GM18858 (cell line): ENCODE measurements around the gene CFAP410.

Experiments used
- ATAC-seq: cut with Tn5 transposase; IDR thresholded peaks from one replicate; pipeline ENCODE4 v1.9.1; 2021; ENCODE audit not compliant: unreplicated experiment

The CFAP410 gene

DNA sequence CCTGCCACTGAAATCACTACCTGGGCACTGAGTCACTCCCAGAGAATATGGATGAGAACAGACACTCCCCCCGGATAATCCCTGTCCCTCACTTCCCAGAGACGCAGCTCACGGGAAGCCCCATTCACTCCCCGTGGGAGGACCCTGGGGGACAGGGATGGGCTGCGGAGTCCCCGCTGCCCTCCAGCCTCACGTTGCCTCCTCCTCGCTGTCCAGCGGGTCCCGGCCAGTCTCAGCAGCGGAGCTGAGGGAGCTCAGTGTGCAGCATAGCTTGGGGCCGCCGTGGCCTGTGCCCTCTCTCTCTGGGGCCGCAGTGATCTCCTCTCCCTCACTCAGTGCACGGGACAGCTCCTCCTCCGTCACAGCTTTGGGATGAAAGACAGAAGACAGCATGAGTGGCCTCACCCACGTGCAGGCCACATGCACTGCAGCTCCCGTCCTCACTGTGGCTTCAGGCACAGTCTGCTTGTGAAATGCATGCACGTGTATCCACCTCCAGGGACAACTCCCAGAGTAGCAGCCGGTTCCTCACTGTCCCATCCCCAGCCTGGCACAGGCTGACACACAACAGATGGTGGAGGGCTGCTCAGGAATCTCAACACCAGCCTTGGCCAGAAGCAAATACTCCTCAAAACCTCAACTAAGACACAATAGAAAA lies 7.4 kb downstream of the CFAP410 start:
- no peak for ATAC-seq

DNA sequence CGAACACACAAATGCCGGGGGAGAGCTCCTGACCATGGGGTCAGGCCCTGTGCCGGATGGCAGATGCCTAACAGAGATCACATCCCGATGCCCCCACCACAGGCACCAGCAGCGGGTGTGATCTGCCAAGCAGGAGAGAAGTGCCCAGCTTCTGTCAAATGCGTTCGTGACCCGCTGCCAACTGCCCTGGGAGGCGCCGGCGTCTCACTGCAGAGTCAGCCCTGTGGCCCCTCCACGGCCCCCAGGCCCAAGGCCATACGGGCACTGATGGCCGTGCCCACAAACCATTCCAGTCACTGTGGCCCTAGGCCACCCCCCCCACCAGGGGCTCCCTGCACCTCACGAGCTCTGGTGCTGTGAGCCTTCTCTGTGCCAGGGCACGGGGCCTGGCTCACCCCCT lies 8.0 kb downstream of the CFAP410 start:
- ATAC-seq: no peak

DNA sequence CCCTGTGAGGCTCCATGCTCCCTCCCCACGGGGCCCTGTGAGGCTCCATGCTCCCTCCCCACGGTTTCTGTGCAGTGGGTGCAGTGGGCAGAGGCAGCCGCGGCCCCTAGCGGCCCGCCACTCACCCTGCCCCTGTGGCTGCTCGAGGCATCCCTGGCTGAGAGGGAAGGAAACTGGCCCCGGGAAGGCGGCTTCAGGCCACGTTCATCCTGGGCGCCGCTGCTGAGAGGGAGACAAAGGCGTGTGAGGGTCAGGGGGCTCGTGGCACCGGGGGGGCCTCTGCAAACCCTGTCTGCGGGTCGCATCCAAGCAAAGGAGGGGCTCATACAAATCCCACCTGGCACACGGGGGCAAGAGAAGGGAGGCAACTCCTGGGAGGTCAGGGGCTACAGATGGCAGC lies 8.5 kb downstream of the CFAP410 start:
- ATAC-seq: no peak

DNA sequence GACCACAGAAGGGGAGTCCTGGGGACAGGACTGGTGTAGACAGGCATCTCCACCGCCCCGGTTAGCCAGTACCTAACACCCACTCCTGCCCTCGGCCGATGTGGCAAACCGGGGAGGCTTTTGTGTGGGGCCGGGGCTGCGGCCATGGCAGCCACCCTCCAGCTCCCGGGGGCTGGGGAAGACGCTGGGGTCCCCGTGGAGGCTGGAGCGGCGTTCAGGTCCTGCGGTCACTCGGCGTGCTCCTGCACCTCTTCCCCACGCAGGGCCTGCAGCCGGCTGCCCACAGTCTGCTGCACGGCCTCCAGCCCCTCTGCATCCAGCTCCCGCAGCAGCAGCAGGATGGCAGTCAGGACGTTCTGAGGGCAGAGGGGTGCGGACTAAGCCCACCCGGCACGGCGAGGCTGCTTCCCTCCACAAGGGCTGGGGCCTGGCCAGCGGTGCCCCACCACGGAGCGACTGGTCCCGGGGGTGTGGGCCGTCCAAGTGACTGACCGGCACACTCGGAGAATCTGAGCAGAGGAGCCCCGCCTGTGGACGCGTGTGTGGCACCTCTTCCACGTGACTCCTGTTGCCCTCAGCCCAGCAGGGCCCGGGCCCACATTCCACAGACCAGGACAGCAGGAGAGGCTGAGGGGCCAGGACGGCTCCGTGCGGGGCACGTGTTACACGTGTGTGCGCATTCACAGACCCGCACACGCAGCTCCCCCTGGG lies 9.1 kb downstream of the CFAP410 start:
- no peak for ATAC-seq

DNA sequence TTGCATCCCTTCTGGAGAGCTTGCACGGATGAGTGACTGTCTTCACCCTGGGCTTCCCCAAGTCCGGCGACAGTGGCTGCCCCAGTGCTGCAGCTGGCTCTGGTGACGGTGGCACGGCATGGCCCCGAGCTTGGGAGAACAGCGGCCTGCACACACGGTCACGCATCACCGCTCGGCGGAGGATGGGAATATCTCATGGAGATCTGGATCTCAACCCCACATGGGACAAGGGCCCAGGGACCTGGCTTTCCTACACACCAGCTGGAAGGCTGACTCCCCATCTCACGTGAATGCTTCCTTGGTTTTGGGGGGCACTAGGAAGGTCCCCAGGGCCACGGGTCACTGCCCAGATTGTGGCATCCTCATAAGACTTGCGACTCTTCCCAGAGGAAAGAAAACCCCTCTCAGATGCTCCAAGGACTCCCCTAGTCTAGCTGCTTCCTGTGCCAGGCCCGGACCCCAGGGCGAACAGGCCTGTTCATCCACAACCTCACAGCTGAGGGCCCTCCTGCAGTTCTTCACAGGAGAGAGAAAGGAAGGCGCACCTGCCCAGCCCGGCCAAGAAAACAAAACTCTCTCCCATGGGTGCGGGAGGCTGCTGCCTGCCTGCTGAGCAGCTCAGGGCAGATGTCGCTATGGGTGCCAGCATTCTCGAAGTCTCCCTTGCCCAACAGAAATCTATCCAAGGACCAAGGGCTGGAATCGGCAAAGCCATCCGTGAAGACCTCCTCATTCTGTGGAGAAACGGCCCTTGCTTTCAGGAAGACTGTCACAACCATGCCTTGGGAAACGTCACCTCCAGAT lies 9.9 kb downstream of the CFAP410 start:
- ATAC-seq: no peak

DNA sequence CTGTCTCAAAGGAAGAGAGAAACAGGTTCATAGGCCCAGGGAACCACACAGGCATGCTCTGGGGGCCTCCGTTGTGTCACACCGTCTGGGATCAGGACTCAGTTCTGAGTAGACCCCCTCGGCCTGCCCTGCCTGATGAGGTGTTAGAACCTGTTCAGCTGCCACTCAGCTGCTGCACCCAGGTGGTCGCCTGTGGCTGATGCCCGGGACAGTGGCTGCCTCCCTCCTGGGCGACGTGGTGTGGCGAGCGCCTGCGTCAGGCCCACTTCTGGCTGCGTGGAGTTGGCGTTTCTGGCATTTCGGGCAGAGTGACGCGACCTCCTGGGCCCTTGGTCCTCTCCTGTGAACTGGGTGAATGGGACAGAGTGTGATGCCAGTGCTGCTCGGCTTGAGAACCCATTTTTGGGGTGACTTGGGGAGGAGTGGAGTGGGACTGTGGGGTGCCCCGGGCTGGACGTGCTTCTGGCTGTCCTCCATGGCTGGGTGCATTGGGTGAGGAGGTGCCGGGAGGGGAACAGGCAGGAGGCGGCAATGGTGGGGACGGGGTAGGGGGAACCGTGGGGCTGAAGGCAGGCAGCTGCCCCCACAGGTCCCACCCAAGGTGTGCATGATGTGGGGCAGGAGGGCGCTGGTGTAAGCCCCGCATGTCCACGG lies 10.8 kb downstream of the CFAP410 start:
- ATAC-seq: no peak

DNA sequence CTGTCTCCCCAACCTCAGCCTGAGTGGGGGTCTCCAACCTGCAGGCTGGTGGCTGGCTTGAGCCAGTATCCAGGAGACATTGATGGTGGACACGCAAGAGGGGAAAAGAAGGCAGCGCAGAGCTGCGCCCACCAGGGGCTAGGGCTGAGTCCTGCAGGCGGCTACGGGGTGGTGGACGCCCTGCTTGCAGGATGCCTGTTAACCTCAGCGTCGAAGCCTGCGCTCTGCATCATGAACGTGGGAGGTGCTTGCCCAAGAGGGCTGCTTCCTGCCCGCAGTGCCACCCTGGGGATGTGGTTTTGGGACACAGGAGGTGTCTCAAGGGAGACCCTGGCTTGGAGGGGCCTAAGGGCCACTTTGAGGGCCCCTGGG lies 11.6 kb downstream of the CFAP410 start:
- no peak for ATAC-seq

DNA sequence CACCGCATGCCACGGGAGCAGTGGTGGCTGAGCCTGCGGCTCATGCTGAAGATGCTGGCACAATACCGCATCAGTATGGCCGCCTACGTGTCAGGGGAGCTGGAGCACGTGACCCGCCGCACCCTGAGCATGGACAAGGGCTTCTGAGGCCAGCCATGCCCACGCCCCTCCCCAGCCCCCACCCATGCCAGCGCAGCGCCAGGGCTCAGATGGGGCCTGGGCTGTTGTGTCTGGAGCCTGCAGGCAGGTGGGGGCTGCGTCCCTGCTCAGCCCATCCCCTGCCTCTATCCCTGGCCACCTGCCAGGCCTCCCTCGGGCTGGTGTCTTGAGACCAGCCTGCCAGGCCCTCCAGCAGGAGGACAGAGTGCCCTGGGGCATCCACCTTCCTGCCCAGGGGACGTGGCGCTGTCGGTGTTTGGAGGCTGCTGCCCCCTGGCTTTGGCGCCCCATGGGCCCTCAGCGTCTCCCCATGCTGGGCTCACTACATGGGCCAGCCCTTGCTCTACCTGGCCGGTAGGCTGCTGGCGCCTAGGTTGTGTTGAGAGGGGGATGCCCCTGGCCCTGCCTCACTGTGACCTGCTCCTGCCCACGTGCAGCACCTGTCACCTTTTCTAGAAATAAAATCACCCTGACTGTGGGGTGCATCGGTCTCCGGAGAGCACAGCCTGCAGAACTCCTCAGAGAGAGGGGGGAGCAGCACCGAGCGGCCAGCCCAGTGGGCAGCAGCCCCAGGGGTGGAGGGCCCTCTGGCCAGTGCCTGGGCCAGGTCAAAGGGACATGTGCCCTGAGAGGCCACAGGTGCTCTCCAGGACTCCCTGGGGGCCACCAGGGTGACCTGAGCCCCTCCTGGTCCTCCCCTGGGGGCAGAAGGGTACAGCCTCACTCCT lies 12.2 kb downstream of the CFAP410 start:
- ATAC-seq: no peak

DNA sequence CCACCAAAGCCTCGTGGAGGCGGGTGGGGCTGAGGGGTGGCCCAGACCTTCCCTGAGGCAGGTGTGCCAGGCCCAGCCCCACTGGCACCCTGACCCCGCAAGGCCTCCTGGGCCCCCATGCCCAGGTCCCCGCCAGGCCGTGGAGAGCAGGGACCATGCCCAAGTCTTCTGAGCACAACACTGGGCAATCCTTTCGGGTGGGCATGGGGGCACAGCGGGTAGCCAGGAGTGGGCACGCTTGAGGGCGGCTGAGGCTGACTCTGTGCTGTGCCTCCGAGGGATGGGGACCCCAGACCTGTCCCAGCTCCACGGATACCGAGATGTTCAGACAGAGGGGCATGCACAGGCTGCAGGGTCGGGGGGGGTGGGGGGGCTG lies 12.9 kb downstream of the CFAP410 start:
- ATAC-seq: no peak

DNA sequence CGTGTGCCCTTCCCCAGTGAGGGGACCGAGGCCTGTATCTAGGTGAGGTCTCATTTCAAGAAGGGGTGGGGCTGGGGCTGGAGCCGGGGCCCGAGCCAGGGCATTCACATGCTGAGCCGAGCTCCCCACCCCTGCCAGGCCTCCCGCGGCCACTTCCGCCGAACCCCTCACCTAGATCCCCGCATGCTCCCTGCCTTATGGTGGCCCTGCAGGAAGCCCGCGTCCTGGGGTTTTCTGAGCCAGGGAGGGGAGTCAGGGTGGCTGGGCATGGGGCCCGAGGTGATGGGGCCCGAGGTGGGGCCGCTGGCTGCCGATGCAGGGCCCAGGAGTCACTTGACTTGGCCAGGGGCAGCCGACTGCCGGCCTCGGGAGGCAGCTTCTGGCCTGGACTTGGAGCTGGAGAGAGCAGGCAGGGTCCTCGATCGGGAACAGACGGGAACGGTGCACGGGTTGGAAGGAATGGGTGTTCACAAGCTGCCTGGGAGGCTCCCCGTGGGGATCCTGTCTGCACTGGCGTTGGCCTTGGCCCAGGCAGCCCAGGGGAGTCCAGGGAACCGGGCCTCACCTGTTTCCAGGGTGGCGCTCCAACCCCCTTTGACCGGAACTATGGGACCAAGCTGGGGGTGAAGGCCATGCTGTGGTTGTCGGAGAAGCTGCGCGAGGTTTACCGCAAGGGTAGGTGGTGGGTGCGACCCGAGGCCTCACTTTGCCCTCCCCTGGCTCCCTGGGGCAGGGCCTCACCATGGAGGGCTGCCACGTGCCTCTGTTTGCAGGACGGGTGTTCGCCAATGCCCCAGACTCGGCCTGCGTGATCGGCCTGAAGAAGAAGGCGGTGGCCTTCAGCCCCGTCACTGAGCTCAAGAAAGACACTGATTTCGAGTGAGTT lies 13.6 kb downstream of the CFAP410 start:
- no peak for ATAC-seq

DNA sequence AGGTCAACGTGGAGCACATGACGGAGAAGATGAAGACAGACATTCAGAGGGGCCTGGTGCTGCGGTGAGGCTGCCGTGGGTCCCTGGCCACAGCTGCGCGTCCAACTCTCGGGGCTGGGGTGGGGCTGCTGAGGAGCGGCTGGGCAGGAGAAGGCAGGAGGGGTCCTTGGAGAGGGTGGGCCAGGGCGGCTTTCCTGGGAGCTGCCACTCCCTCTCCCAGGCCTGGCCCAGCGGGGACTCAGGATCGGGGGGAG lies 14.4 kb downstream of the CFAP410 start:
- no peak for ATAC-seq

DNA sequence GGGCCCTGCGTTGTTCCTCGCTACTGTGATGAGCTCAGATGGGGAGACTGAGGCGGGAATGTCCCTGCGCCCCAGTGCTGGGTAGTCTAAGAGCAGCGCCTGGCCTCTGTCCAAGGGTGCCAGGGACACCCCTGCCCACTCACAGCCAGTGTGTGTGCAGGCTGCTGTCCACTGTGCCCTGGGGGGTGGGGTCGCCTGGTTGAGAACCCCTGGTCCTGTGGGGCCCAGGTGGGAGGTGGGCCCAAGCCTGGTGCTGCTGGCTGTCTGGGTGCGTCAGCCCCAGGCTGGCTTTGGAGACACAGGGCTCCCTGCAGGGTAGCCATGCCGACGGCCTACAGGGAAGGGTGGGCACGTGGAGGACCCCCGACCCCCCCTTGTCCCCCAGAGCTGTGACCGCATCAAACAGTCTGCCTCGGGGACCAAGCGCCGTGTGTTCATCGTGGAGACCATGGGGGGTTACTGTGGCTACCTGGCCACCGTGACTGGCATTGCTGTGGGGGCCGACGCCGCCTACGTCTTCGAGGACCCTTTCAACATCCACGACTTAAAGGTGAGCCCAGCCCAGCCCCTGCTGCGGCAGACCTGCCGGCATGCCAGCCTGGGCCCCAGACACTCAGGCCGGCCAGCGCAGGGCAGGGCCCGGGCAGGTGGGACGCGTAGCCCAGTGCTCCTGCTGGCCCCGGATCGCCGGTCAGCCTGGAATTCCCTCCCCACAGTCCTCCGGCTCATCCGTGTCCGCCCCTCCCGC lies 14.9 kb downstream of the CFAP410 start:
- no peak for ATAC-seq

DNA sequence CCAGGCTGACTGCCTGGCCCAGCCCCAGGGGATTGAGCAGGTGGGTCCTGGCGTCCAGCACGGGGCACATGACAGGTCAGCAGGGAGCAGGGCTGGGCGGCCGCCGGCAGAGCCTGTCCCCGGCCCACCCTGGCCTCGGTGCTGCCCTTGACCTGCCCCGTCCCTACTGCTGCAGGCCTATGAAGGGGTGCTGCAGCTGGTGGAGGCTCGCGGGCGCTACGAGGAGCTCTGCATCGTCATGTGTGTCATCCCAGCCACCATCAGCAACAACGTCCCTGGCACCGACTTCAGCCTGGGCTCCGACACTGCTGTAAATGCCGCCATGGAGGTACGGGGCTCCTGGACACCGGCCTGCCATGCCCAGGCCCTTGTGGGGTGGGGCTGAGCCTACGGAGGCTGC lies 15.6 kb downstream of the CFAP410 start:
- ATAC-seq: no peak

DNA sequence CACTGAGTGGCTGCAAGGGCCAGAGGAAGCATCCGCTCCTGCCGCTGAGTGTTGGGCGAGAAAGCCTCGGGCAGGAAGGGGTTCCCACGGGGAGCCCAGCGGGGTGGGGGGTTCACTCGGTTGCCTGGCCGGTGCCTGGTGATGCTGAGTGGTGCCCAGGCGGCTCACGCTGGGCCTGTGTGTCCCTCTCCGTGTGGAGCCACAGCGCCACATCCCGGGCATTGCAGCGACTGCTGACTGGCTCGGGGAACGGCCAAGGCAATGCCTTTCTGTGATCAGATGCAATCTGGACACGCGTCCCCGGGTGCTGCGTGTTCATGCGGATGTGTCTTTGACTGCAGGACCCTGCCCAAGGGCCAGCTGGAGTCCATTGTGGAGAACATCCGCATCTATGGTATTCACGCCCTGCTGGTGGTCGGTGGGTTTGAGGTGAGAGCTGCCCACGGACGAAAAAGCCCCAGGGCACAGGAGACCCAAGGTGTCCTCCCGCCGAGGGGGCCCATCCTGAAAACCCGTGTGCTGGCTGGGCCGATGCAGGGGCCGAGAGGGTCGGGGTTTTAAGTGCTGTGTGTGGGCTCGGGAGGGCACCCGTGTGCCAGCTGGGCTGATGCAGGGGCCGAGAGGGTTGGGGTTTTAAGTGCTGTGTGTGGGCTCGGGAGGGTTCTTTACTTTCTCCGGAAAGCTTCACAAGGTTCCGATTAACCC lies 16.4 kb downstream of the CFAP410 start:
- no peak for ATAC-seq

DNA sequence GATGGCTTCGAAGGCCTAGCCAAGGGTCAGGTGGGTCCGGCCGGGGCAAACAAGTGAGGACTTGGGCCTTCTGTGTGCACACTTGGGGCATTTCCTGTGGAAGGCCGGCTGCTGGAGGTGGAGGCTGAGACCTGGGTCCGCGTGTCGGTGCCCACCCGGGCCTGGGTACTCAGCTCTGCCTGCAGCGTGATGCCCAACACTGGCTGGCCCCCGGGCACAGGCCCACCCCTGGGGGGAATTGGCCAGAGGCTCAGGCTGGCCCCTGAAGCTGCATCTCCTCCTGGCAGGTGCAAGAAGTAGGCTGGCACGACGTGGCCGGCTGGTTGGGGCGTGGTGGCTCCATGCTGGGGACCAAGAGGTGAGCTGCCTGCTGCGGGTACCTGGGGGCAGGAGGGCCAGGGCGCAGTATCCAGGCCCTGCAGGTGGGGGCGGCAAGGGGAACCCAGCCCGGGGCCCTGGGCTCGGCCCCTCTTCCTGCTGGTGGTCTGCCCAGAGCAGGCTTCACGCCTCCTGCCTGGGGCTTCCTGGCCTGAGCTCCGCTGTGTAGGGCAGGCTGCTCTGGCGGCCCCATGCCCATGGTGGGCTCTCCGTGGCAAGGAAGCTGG lies 17.2 kb downstream of the CFAP410 start:
- ATAC-seq: no peak

DNA sequence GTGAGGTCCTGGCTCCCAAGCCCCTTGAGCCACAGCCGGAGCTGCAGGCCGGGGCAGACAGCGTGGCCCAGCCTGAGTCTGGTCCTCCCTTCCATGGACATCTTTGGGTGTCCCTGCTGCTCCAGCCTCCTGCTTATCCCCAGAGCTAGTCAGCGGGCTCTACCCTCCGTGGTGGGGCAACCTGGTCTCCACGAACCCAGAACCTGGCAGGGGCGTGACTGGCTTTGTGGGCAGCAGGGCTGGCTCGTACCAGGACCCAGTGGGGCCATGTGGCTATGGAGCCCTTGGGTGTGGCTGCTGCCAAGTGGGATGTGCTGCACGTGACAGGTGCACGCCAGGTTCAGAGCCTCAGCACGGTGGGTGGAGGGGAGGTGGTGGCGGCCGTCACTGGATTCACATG lies 18.3 kb downstream of the CFAP410 start:
- no peak for ATAC-seq

DNA sequence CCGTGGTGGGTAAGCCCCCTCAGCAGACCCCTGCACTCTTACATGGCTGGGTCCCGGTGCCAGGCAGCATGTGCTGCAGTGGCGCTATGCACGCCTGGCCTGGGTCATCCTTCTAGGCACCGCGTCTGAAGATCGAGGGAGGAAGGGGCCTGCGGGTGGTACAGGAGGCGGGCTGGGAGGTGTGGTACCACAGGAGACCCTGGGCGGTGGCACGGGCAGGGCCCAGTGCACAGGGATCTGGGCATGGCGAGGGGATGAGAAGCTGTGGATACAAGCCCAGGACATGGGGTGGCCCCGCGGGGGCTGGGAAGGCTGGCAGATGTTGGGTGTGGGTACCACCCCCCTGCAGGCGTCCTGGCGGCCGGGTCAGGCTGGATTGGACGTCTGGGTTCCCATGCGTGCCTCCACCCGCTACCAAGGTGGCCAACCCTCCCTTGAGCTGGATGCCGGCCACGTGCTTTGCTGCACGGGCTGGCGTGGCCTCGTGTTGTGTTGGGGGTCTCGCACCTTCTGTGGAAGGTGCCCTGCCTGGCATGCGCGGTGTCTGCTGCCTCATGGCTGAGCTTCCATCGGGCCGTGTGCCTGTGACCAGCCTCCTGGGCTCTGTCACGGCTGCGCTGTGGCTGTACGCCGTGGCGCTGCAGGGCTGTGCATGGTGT lies 19.7 kb downstream of the CFAP410 start:
- no peak for ATAC-seq
